B cell (primary cell): Measurements from ENCODE around the gene KRT38. TPM values are rescaled to one million over a fixed set of nuclear protein-coding genes. Genes with fewer than 3 reads are reported as not detected.
"Not testable (repeated sequence)": the region's sequence is repeated elsewhere in the genome, so short reads cannot be mapped to it uniquely, and the experiment has no call there.

Experiments
- ATAC-seq: fragments of 200-7000 bp; cut with Tn5 transposase; one replicate; pipeline ENCODE4 v1.10.0; 2021; ENCODE audit warnings: low read depth, mild to moderate bottlenecking, moderate number of reproducible peaks, moderate library complexity
- CTCF ChIA-PET: fragments of 350-600 bp; sonication (Branson Sonifier 250); formaldehyde crosslinking; loops from one replicate; lab custom pipeline; 2021; ENCODE audit warnings: antibody characterized with exemption, inconsistent platforms; lab: Charles Lee
- POLR2A ChIA-PET: fragments of 350-600 bp; sonication (Branson Sonifier 250); formaldehyde crosslinking; loops from one replicate; lab custom pipeline; 2021; ENCODE audit warnings: antibody characterized with exemption; lab: Charles Lee
- DNase-seq: peaks from one replicate; pipeline ENCODE4 v3.0.0; 2013
- H2AFZ ChIP-seq: 2 replicates; pipeline ENCODE4 v1.6.1; 2012; ENCODE audit warnings: mild to moderate bottlenecking, low read depth, low read length; ENCODE audit not compliant: insufficient read depth, poor library complexity, severe bottlenecking
- H3K27ac ChIP-seq, 2 donors: 1 replicate in 1 of 2; 2 replicates in 1 of 2; pipeline ENCODE4 v1.5.1; 2012 to 2013; ENCODE audit warnings: low read length in 2 of 2, mild to moderate bottlenecking in 2 of 2, moderate library complexity in 1 of 2
- H3K27me3 ChIP-seq, 4 experiments: fragments of 200-600 bp in 1 of 4; sonication (generic) in 1 of 4; replicated peaks in 1 of 4; 1 replicate in 2 of 4; 2 replicates in 2 of 4; pipeline versions ENCODE4 v1.6.1 to v1.7.0; 2013 to 2016; ENCODE audit warnings: low read length in 3 of 4, mild to moderate bottlenecking in 2 of 4, mixed read lengths in 1 of 4, moderate library complexity in 1 of 4; ENCODE audit not compliant: insufficient read depth in 4 of 4, control insufficient read depth in 3 of 4; ENCODE audit errors: control extremely low read depth in 1 of 4
- H3K36me3 ChIP-seq, 2 experiments: replicated peaks in 1 of 2; 1 replicate in 1 of 2; 2 replicates in 1 of 2; pipeline versions ENCODE4 v1.6.1 to v1.7.1; 2013; ENCODE audit warnings: low read length in 1 of 2; ENCODE audit not compliant: insufficient read depth in 2 of 2, control insufficient read depth in 1 of 2; ENCODE audit errors: control extremely low read depth in 1 of 2, extremely low read depth in 1 of 2
- H3K4me1 ChIP-seq, 2 donors: fragments of 200-600 bp in 1 of 2; sonication (generic) in 1 of 2; 1 replicate in 1 of 2; 2 replicates in 1 of 2; pipeline versions ENCODE4 v1.5.1 to v1.6.1; 2013 to 2017; ENCODE audit warnings: low read length in 2 of 2; ENCODE audit not compliant: control insufficient read depth in 2 of 2, insufficient read depth in 2 of 2
- H3K4me2 ChIP-seq: replicated peaks from 2 replicates; pipeline ENCODE3; 2012; ENCODE audit warnings: mild to moderate bottlenecking, low read depth, low read length; ENCODE audit not compliant: poor library complexity, severe bottlenecking
- H3K4me3 ChIP-seq, 5 experiments: fragments of 200-600 bp in 1 of 5; sonication (generic) in 1 of 5; 1 replicate in 3 of 5; 2 replicates in 2 of 5; pipeline versions ENCODE4 v1.5.1 to v1.7.0; 2011 to 2016; ENCODE audit warnings: low read length in 4 of 5, mild to moderate bottlenecking in 4 of 5, low read depth in 2 of 5, control low read depth in 1 of 5, moderate library complexity in 1 of 5; ENCODE audit not compliant: insufficient read depth in 1 of 5; ENCODE audit errors: control extremely low read depth in 1 of 5, extremely low read depth in 1 of 5
- H3K79me2 ChIP-seq: fragments of 200-600 bp; sonication (generic); one replicate; pipeline ENCODE4 v1.6.0; 2016; ENCODE audit warnings: low read length; ENCODE audit not compliant: control insufficient read depth, insufficient read depth
- H3K9ac ChIP-seq: fragments of 200-600 bp; sonication (generic); 2 replicates; pipeline ENCODE4 v1.6.1; 2017; ENCODE audit warnings: mild to moderate bottlenecking, low read length, moderate library complexity
- H3K9me3 ChIP-seq, 3 donors: one replicate each; pipeline versions ENCODE4 v1.6.1 to v1.7.1; 2013; ENCODE audit warnings: low read length in 2 of 3; ENCODE audit not compliant: control insufficient read depth in 2 of 3, insufficient read depth in 1 of 3; ENCODE audit errors: control extremely low read depth in 1 of 3
- H4K20me1 ChIP-seq: 2 replicates; pipeline ENCODE4 v1.6.0; 2012; ENCODE audit warnings: mild to moderate bottlenecking, low read length; ENCODE audit not compliant: insufficient read depth, control insufficient read depth, poor library complexity, severe bottlenecking
- H3K27ac Mint-ChIP-seq: one replicate; pipeline ENCODE4 v1.8.0; 2021; ENCODE audit warnings: mixed read lengths
- H3K27me3 Mint-ChIP-seq: one replicate; pipeline ENCODE4 v1.8.0; 2021; ENCODE audit warnings: mixed read lengths
- H3K4me1 Mint-ChIP-seq: one replicate; pipeline ENCODE4 v1.8.0; 2021; ENCODE audit warnings: mixed read lengths
- H3K4me3 Mint-ChIP-seq: one replicate; pipeline ENCODE4 v1.8.0; 2021; ENCODE audit warnings: mixed read lengths
- H3K9me3 Mint-ChIP-seq: one replicate; pipeline ENCODE4 v1.8.0; 2022; ENCODE audit warnings: mixed read lengths; ENCODE audit not compliant: insufficient read depth
- EZH2 ChIP-seq: IDR thresholded peaks from 2 replicates; pipeline ENCODE4 v1.6.1; 2012; ENCODE audit warnings: borderline replicate concordance, low read depth, mild to moderate bottlenecking, moderate library complexity, low read length; ENCODE audit not compliant: insufficient read depth, poor library complexity, severe bottlenecking
- WGBS: methylation state at CpG from one replicate; pipeline ENCODE4 v1.1.5; 2013; ENCODE audit warnings: missing lambda C conversion rate; ENCODE audit not compliant: insufficient coverage; 5-methylcytosine and 5-hydroxymethylcytosine counted together
- intact Hi-C: fragments of 100-400 bp; cut with micrococcal nuclease; formaldehyde crosslinking; loops from one replicate; pipeline ENCODE4 v1.10.0; 2022
- polyA plus RNA-seq: library from polyadenylated mRNA; depleted of rRNA; stranded (reverse); fragments of >200 nt; gene quantifications from 2 replicates; pipeline ENCODE4 v1.2.3, GENCODE V29; 2012
- total RNA-seq, 2 donors: library from RNA; stranded (reverse); fragments of 120-200 nt in 1 of 2; gene quantifications; 1 replicate in 1 of 2; 2 replicates in 1 of 2; pipeline versions ENCODE4 v1.2.3 to v1.2.4, GENCODE V29; 2013 to 2022

KRT38 gene
- total and polyA plus RNA-seq, 2 donors (not counting 1 experiment from before 2014, with no cell fraction given): not detected

DNA sequence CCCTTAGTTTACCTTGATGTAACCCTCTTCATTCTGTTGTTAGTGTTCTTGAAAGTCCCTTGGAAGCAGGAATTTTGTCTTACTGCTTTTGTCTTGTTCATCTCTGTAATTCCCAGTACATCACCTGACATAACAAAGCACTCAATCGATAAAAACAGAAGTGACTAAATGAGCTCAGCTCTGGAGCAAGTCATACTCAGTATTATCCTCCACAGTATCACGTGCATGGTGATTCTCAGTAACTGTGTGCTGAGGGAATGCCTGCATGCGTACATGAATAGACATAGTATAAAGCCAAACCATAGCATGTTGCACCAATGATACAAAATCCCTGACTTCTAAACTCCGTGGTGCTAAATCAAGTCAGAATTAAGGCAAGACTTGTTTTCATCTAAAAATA, 7.2 kb downstream of the KRT38 start:
- Histone ChIP-seq H3K79me2 (no peaks in the 10 kb centered on the region), H4K20me1 (no peaks in the 10 kb centered on the region), H3K4me3 (no peak overlapping the region), H3K4me1 (no peaks in the 10 kb centered on the region), H3K9me3 (no peaks in the 10 kb centered on the region), H3K4me2 (no peak overlapping the region), H3K36me3 (no peaks in the 10 kb centered on the region), H3K27ac (no peak overlapping the region), H2AFZ (no peak overlapping the region), H3K9ac (no peak overlapping the region), H3K27me3 (peaks cover 0 to 4% (median 2%) of the 10 kb centered on the region in 4 experiments)
- ChIA-PET POLR2A (no interaction called here), CTCF (interaction anchor here (1.0 to 1.7 kb wide), 2 partner anchors 16 to 214 kb away, joined by 3 to 6 read pairs; no protein-coding TSS in a partner anchor)
- DNase-seq (no peak), ATAC-seq (no peak)
- intact Hi-C loops: no loop called here
- 43% methylated on average over 2 of the region's 4 CpGs for WGBS
- Mint-ChIP-seq H3K4me1 (peaks cover 2% of the 10 kb centered on the region), H3K9me3 (no peaks in the 10 kb centered on the region), H3K27me3 (peaks cover 27% of the 10 kb centered on the region), H3K4me3 (no peak overlapping the region), H3K27ac (no peak overlapping the region)
- TF ChIP-seq EZH2: no peak

DNA sequence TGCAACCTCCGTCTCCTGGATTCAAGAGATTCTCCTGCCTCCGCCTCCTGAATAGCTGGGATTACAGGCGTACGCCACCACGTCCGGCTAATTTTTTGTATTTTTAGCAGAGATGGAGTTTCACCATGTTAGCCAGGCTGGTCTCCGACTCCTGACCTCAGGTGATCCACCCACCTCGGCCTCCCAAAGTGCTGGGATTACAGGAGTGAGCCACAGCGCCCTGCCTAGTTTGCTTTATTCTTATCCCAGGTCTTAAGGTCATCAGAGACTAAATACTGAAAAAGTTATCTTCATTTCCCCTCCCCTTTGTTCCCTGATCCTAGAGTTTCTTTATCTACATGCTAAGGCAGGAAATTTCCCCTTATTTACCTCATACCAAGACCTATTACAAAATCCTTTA, 10.4 kb downstream of the KRT38 start:
- CTCF ChIA-PET: interaction anchor here (0.7 kb wide), 1 partner anchor 23 kb away, joined by 5 read pairs; no protein-coding TSS in a partner anchor

More for the DNA sequence above, 10.4 kb downstream of the KRT38 start:
- H3K4me2 ChIP-seq, H3K27me3 ChIP-seq, H3K9me3 ChIP-seq, H3K9me3 Mint-ChIP-seq, H2AFZ ChIP-seq, H3K4me3 Mint-ChIP-seq, DNase-seq, ATAC-seq, H3K4me1 Mint-ChIP-seq, H3K79me2 ChIP-seq, H3K36me3 ChIP-seq, H3K27ac Mint-ChIP-seq, H3K9ac ChIP-seq, H3K4me3 ChIP-seq, H4K20me1 ChIP-seq, POLR2A ChIA-PET, intact Hi-C loops, H3K27ac ChIP-seq, H3K4me1 ChIP-seq: not testable (repeated sequence)
- WGBS: 91% methylated on average over 9 of the region's 9 CpGs
- peaks cover 23% of the 10 kb centered on the region for H3K27me3 Mint-ChIP-seq
